Measurements from ENCODE around the gene B4GALNT1.

DNA sequence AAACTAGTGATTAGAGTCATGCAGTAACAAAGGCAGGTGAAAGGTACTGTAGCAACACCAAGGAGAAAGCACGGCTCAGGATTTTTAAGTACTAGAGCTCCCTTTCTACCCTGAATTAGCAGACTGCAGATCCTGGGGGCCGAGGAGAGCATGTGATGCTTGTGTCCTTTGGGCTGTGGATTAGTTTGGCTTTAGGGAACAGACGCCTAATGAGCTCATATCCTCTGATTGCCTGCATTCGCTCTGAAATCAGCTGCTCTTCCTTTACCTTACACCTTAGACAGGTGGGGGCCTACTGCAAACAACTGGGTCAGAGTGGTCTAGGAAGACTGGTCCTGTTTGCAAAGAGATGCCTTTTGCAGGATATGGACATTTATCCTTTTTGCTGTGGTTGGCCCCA lies 39.8 kb downstream of the B4GALNT1 start:
- TF ChIP-seq CTCF (IDR thresholded peaks at IDR 0.05): no peak
- TF ChIP-seq, protein P1, sequence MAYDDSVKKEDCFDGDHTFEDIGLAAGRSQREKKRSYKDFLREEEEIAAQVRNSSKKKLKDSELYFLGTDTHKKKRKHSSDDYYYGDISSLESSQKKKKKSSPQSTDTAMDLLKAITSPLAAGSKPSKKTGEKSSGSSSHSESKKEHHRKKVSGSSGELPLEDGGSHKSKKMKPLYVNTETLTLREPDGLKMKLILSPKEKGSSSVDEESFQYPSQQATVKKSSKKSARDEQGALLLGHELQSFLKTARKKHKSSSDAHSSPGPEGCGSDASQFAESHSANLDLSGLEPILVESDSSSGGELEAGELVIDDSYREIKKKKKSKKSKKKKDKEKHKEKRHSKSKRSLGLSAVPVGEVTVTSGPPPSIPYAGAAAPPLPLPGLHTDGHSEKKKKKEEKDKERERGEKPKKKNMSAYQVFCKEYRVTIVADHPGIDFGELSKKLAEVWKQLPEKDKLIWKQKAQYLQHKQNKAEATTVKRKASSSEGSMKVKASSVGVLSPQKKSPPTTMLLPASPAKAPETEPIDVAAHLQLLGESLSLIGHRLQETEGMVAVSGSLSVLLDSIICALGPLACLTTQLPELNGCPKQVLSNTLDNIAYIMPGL (CRISPR knock-in tag; IDR thresholded peaks at IDR 0.05; ENCODE audit: borderline replicate concordance): no peak
- no peak for TF ChIP-seq HOXA7 (CRISPR knock-in tag; IDR thresholded peaks at IDR 0.05)

All from A549 (cell line).